Measurements from ENCODE around the gene HSPA6.
"Not testable (repeated sequence)": the region's sequence is repeated elsewhere in the genome, so short reads cannot be mapped to it uniquely, and the experiment has no call there.

Gene HSPA6

GRCh38 chr1:161538925-161539479, 14.7 kb downstream of the HSPA6 start:
- not testable (repeated sequence) for DNase-seq

GRCh38 chr1:161539731-161540569, 15.6 kb downstream of the HSPA6 start:
- peak; percentile 84 for DNase-seq

GRCh38 chr1:161540570-161540960, 16.2 kb downstream of the HSPA6 start:
- DNase-seq, result not testable (repeated sequence)

GRCh38 chr1:161542091-161542559, 17.8 kb downstream of the HSPA6 start:
- not testable (repeated sequence) for DNase-seq

- DNase-seq, result not testable (repeated sequence)
Measured at GRCh38 chr1:161543125-161543524, 18.8 kb downstream of the HSPA6 start.

GRCh38 chr1:161545005-161545731, 20.8 kb downstream of the HSPA6 start:
- not testable (repeated sequence) for DNase-seq

GRCh38 chr1:161547995-161548741, 23.8 kb downstream of the HSPA6 start:
- DNase-seq, result not testable (repeated sequence)

- not testable (repeated sequence) for DNase-seq
Measured at GRCh38 chr1:161548749-161549406, 24.5 kb downstream of the HSPA6 start.

- no peak for DNase-seq
Measured at GRCh38 chr1:161549652-161550051, 25.3 kb downstream of the HSPA6 start, which contains the start of gene FCGR3A. FCGR3A (minus strand) TSS chr1:161549818; CDS start chr1:161549736, 82 bp downstream.

GRCh38 chr1:161550942-161551341, 26.6 kb downstream of the HSPA6 start:
- not testable (repeated sequence) for DNase-seq

GRCh38 chr1:161553631-161554030, 29.3 kb downstream of the HSPA6 start:
- not testable (repeated sequence) for DNase-seq

- not testable (repeated sequence) for DNase-seq
Measured at GRCh38 chr1:161554340-161554739, 30.0 kb downstream of the HSPA6 start.

- not testable (repeated sequence) for DNase-seq
Measured at GRCh38 chr1:161554815-161555417, 30.6 kb downstream of the HSPA6 start.

GRCh38 chr1:161556143-161556542, 31.8 kb downstream of the HSPA6 start:
- DNase-seq, result not testable (repeated sequence)

- DNase-seq, result not testable (repeated sequence)
Measured at GRCh38 chr1:161556990-161557389, 32.6 kb downstream of the HSPA6 start.

GRCh38 chr1:161557506-161558450, 33.4 kb downstream of the HSPA6 start:
- DNase-seq, result not testable (repeated sequence)

- DNase-seq, result not testable (repeated sequence)
Measured at GRCh38 chr1:161560960-161561715, 36.8 kb downstream of the HSPA6 start.

- DNase-seq, result not testable (repeated sequence)
Measured at GRCh38 chr1:161562441-161562840, 38.1 kb downstream of the HSPA6 start.

GRCh38 chr1:161563522-161563921, 39.2 kb downstream of the HSPA6 start:
- DNase-seq, result not testable (repeated sequence)

GRCh38 chr1:161566602-161566960, 42.2 kb downstream of the HSPA6 start:
- DNase-seq, result not testable (repeated sequence)
